ENCODE measurements around the gene C1QTNF9.
"Not testable (repeated sequence)": the region's sequence is repeated elsewhere in the genome, so short reads cannot be mapped to it uniquely, and the experiment has no call there.

Gene C1QTNF9

DNA sequence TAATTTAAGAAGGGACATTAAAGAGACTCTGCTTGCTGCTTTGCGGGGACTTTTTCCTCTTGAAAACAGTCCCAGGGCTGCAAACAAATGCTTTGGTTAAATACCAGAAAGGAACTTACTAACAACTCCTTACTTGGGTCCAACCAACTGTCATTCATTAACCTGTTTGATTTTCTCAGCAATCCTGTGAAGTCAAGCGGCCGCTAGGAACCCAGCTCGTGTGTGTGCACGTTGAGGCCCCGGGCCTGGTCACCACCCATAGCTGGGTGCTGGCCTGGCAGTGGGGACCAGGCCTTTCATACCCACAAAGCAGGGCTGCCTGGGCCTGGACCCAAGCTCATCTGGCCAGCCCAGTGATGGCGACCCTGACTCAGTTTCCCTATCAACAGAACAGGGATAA, 50.7 kb downstream of the C1QTNF9 start:
- DNase-seq (ENCODE audit: low read depth in 2 of 2, low spot score in 1 of 2), result no peak

DNA sequence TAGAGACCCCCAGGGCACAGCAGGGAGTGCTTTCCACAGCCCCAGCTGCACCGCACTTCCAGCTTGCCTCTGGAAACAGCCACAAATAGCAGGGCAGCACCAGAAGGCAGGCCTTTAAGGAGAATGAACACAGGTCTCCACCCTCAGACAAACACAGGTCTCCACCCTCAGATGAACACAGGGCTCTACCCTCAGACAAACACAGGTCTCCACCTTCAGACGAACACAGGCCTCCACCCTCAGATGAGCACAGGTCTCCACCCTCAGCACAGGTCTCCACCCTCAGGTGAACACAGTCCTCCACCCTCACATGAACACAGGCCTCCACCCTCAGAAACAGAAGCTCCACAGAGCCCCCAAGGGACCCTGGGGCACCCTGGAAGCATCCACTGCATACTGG, 51.7 kb downstream of the C1QTNF9 start:
- no peak for DNase-seq (ENCODE audit: low read depth in 2 of 2, low spot score in 1 of 2)

GRCh38 chr13:24361852-24362366, 52.5 kb downstream of the C1QTNF9 start:
- DNase-seq (ENCODE audit: low read depth in 2 of 2, low spot score in 1 of 2), result no peak

DNA sequence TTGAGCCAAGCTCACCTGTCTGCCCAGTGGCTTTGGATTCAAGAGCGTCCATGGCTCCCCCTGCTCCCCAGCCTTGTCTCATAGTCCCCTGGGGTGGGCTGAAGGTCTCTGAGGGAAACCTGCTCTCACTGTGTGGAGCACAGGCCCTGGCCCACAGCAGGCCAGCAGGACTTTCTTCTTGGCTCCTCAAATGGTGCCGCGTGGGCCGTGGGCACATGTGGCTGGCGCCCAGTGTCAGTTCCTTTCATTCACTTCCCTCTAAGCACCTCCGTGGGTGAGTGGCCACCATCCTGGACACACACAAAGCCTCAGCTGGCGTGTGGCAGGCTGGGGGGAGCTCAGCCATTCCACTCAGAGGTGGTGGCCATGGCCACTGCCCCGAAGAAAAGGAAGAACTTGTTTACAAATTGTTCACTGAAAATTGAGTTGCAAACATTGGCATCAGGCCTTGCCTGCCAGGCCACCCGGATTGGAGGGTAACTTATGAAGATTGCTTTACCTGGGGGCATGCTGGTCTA, 53.1 kb downstream of the C1QTNF9 start:
- no peak for DNase-seq (ENCODE audit: low read depth in 2 of 2, low spot score in 1 of 2)

DNA sequence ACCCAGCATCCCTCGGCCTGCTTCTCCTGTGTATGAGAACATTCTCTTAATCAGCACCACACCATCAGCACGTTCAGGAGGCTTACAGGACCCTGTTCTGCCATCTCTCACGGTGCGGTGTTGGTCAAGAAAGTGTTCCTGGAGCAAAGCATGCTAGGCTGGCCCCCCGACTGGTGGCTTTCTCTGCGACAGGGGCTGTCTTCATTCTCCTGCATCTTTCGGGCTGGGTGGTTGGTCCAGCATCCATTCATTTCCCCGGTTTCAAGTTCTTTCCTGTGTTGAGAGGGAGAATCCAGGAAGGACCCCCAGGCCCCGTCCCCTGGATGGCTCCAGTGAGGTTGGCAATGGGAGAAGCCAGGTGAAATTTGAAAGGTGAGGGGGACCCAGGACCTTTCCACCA, 55.8 kb downstream of the C1QTNF9 start:
- DNase-seq (ENCODE audit: low read depth in 2 of 2, low spot score in 1 of 2), result no peak

GRCh38 chr13:24366315-24366714, 56.9 kb downstream of the C1QTNF9 start:
- not testable (repeated sequence) for DNase-seq (ENCODE audit: low read depth in 2 of 2, low spot score in 1 of 2)

GRCh38 chr13:24371273-24371672, 61.9 kb downstream of the C1QTNF9 start:
- DNase-seq (ENCODE audit: low read depth in 2 of 2, low spot score in 1 of 2), result not testable (repeated sequence)
